ENCODE measurements around the gene ZNF728. TPM values are rescaled to one million over a fixed set of nuclear protein-coding genes. Genes with fewer than 3 reads are reported as not detected.

ZNF728 gene
- total RNA-seq, 2 experiments from 2014 or later: not detected

Other genes starting within 250 kb of the ZNF728 start
- gene ZNF99, start 219.0 kb downstream of the ZNF728 start, total RNA-seq: not detected
- not detected for gene ZNF723, start 170.9 kb downstream of the ZNF728 start, total RNA-seq
- gene ZNF730, start 113.8 kb upstream of the ZNF728 start, total RNA-seq: under 1 TPM; 0.52 to 0.81 TPM
- gene ZNF724, start 247.2 kb upstream of the ZNF728 start, total RNA-seq: 10 to 100 TPM; 12.9 to 13.3 TPM

Data from activated naive CD4-positive, alpha-beta T cell treated with anti-CD3 and anti-CD28 coated beads for 36 hours (primary cell).